Measurements from ENCODE around the gene TRIP11.

GRCh38 chr14:92005019-92005418 is 34.8 kb downstream of the TRIP11 start:
- TF ChIP-seq POLR2AphosphoS5 (IDR thresholded peaks at IDR 0.05; ENCODE audit: insufficient read depth in 1 of 2, low read depth in 1 of 2): no peak
- TF ChIP-seq, protein P1, sequence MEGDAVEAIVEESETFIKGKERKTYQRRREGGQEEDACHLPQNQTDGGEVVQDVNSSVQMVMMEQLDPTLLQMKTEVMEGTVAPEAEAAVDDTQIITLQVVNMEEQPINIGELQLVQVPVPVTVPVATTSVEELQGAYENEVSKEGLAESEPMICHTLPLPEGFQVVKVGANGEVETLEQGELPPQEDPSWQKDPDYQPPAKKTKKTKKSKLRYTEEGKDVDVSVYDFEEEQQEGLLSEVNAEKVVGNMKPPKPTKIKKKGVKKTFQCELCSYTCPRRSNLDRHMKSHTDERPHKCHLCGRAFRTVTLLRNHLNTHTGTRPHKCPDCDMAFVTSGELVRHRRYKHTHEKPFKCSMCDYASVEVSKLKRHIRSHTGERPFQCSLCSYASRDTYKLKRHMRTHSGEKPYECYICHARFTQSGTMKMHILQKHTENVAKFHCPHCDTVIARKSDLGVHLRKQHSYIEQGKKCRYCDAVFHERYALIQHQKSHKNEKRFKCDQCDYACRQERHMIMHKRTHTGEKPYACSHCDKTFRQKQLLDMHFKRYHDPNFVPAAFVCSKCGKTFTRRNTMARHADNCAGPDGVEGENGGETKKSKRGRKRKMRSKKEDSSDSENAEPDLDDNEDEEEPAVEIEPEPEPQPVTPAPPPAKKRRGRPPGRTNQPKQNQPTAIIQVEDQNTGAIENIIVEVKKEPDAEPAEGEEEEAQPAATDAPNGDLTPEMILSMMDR (IDR thresholded peaks at IDR 0.05): no peak
- TF ChIP-seq POLR2A (IDR thresholded peaks at IDR 0.05): no peak
